ENCODE measurements around the gene SLC66A2.

- no peak for TF ChIP-seq CTCF (IDR thresholded peaks at IDR 0.05)
- no peak for TF ChIP-seq POLR2A (IDR thresholded peaks at IDR 0.05)
- no peak for TF ChIP-seq EP300 (IDR thresholded peaks at IDR 0.05)
Measured at GRCh38 chr18:79866889-79867574, 84.4 kb downstream of the SLC66A2 start.
